PC-9 (cell line): ENCODE data around the gene GRIK3. TPM values are rescaled to one million over a fixed set of nuclear protein-coding genes. Genes with fewer than 3 reads are reported as not detected.

ENCODE experiments used
- BruUV-seq: library from RNA; stranded (reverse); fragments of 400-500 nt; replicated peaks from 2 replicates; lab custom pipeline; 2021; lab: Mats Ljungman, UMichigan
- CTCF ChIA-PET: fragments of 300-600 bp; sonication (Branson Sonifier 250); formaldehyde crosslinking; loops from one replicate; lab custom pipeline; 2022; ENCODE audit warnings: antibody characterized with exemption; lab: Charles Lee
- POLR2A ChIA-PET: fragments of 300-600 bp; sonication (Branson Sonifier 250); formaldehyde crosslinking; loops from one replicate; lab custom pipeline; 2022; ENCODE audit warnings: antibody characterized with exemption; ENCODE audit not compliant: unreplicated experiment; lab: Charles Lee
- DNase-seq, 2 experiments: peaks; one replicate each; pipeline versions ENCODE4 v3.0.0 to v3.0.0-alpha.2; 2015 to 2022; ENCODE audit warnings: mixed read lengths in 1 of 2
- H2AFZ ChIP-seq: fragments of 200-600 bp; sonication (generic); 2 replicates; pipeline ENCODE4 v1.8.1; 2017; ENCODE audit warnings: antibody characterized with exemption
- H3F3A ChIP-seq: fragments of 200-600 bp; sonication (generic); 2 replicates; pipeline ENCODE4 v1.8.1; 2017; ENCODE audit warnings: antibody characterized with exemption, mild to moderate bottlenecking, low read depth; ENCODE audit not compliant: insufficient read depth
- H3K27ac ChIP-seq: fragments of 200-600 bp; sonication (generic); 2 replicates; pipeline ENCODE4 v1.6.1; 2016; ENCODE audit warnings: mixed run types
- H3K27me3 ChIP-seq: fragments of 200-600 bp; sonication (generic); 2 replicates; pipeline ENCODE4 v1.6.1; 2016; ENCODE audit warnings: low read depth, mixed run types; ENCODE audit not compliant: insufficient read depth
- H3K36me3 ChIP-seq: fragments of 200-600 bp; sonication (generic); 2 replicates; pipeline ENCODE4 v1.6.1; 2016; ENCODE audit warnings: low read depth, mixed run types
- H3K4me1 ChIP-seq: fragments of 200-600 bp; sonication (generic); replicated peaks from 2 replicates; pipeline ENCODE4 v1.6.1; 2016; ENCODE audit warnings: mixed run types; ENCODE audit not compliant: insufficient read depth
- H3K4me2 ChIP-seq: fragments of 200-600 bp; sonication (generic); 2 replicates; pipeline ENCODE4 v1.6.1; 2017; ENCODE audit warnings: mixed run types
- H3K4me3 ChIP-seq: fragments of 200-600 bp; sonication (generic); 2 replicates; pipeline ENCODE4 v1.6.1; 2016; ENCODE audit warnings: mixed run types
- H3K79me2 ChIP-seq: fragments of 200-600 bp; sonication (generic); 2 replicates; pipeline ENCODE4 v1.6.1; 2017; ENCODE audit warnings: low read depth, mixed run types
- H3K9me2 ChIP-seq: fragments of 200-600 bp; sonication (generic); 2 replicates; pipeline ENCODE4 v1.8.1; 2017; ENCODE audit warnings: mild to moderate bottlenecking; ENCODE audit not compliant: insufficient read depth
- H3K9me3 ChIP-seq: fragments of 200-600 bp; sonication (generic); 2 replicates; pipeline ENCODE4 v1.8.1; 2016; ENCODE audit warnings: low read depth; ENCODE audit not compliant: insufficient read depth
- H4K20me1 ChIP-seq: fragments of 200-600 bp; sonication (generic); 2 replicates; pipeline ENCODE4 v1.8.1; 2017; ENCODE audit not compliant: insufficient read depth
- CTCF ChIP-seq: fragments of 200-600 bp; sonication (generic); conservative IDR thresholded peaks from 2 replicates; pipeline ENCODE4 v1.6.1; 2017; ENCODE audit warnings: mixed run types, antibody characterized with exemption, mild to moderate bottlenecking, moderate library complexity
- EZH2 ChIP-seq: fragments of 200-600 bp; sonication (generic); IDR thresholded peaks from 2 replicates; pipeline ENCODE4 v1.8.0; 2017; ENCODE audit warnings: antibody characterized with exemption, low read depth
- intact Hi-C: fragments of 100-400 bp; cut with micrococcal nuclease; formaldehyde crosslinking; loops from one replicate; pipeline ENCODE4 v1.10.0; 2022; ENCODE audit not compliant: unreplicated experiment
- total RNA-seq: library from RNA; stranded (reverse); gene quantifications from 2 replicates; pipeline ENCODE4 v1.2.3, GENCODE V29; 2021

The GRIK3 gene
- total RNA-seq, 1 experiment from 2014 or later = not detected

- H3K36me3 ChIP-seq = no peaks in the 10 kb centered on the region
- H3K9me2 ChIP-seq = no peaks in the 10 kb centered on the region
- no peak overlapping the region for H3K4me2 ChIP-seq
- TF ChIP-seq CTCF = no peak
- no peak for TF ChIP-seq EZH2
- DNase-seq = no peak
- peaks cover 47% of the 10 kb centered on the region for H3K27me3 ChIP-seq
- H3K79me2 ChIP-seq = no peaks in the 10 kb centered on the region
- POLR2A ChIA-PET = no interaction called here
- CTCF ChIA-PET = no interaction called here
- no peaks in the 10 kb centered on the region for H4K20me1 ChIP-seq
- H3K9me3 ChIP-seq = no peaks in the 10 kb centered on the region
- BruUV-seq = no TSS peak
- no peaks in the 10 kb centered on the region for H3K4me1 ChIP-seq
- intact Hi-C loops = no loop called here
- no peak overlapping the region for H3K27ac ChIP-seq
- H3F3A ChIP-seq = no peaks in the 10 kb centered on the region
- no peak overlapping the region for H2AFZ ChIP-seq
- no peak overlapping the region for H3K4me3 ChIP-seq
These were observed 255.6 kb downstream of the GRIK3 start for GRCh38 chr1:36778740-36779139.

GRCh38 chr1:36776948-36777831 is 257.1 kb downstream of the GRIK3 start:
- Histone ChIP-seq H4K20me1 (no peaks in the 10 kb centered on the region), H3K9me2 (no peaks in the 10 kb centered on the region), H3K4me1 (no peaks in the 10 kb centered on the region), H3K27me3 (peaks cover 58% of the 10 kb centered on the region), H3K79me2 (no peaks in the 10 kb centered on the region), H3K27ac (no peak overlapping the region), H3K9me3 (no peaks in the 10 kb centered on the region), H2AFZ (no peak overlapping the region), H3K4me3 (no peak overlapping the region), H3K4me2 (no peak overlapping the region), H3F3A (no peaks in the 10 kb centered on the region), H3K36me3 (no peaks in the 10 kb centered on the region)
- TF ChIP-seq EZH2 (no peak), CTCF (no peak)
- ChIA-PET CTCF (no interaction called here), POLR2A (no interaction called here)
- intact Hi-C loops = no loop called here
- no TSS peak for BruUV-seq
- no peak for DNase-seq

- ChIA-PET CTCF (no interaction called here), POLR2A (no interaction called here)
- Histone ChIP-seq H3K27ac (no peak overlapping the region), H2AFZ (no peak overlapping the region), H3F3A (no peaks in the 10 kb centered on the region), H3K36me3 (no peaks in the 10 kb centered on the region), H3K9me3 (no peaks in the 10 kb centered on the region), H3K9me2 (no peaks in the 10 kb centered on the region), H4K20me1 (no peaks in the 10 kb centered on the region), H3K4me1 (no peaks in the 10 kb centered on the region), H3K79me2 (no peaks in the 10 kb centered on the region), H3K27me3 (peaks cover 67% of the 10 kb centered on the region), H3K4me3 (no peak overlapping the region), H3K4me2 (no peak overlapping the region)
- no peak for DNase-seq
- intact Hi-C loops = no loop called here
- TF ChIP-seq CTCF = no peak
- no peak for TF ChIP-seq EZH2
- no TSS peak for BruUV-seq
These were observed 258.1 kb downstream of the GRIK3 start for GRCh38 chr1:36776256-36776655.
